HG02885 (cell line): ENCODE data around the gene LRRFIP1.
A peak's percentile ranks its signal among the peaks of the same experiment; 100 is the strongest.

Experiments used
- ATAC-seq: cut with Tn5 transposase; IDR thresholded peaks from one replicate; pipeline ENCODE4 v1.9.1; 2021; ENCODE audit warnings: mild to moderate bottlenecking; ENCODE audit not compliant: unreplicated experiment, poor library complexity

LRRFIP1 gene

GRCh38 chr2:237698358-237698694 lies 70.9 kb downstream of the LRRFIP1 start:
- ATAC-seq = no peak

- ATAC-seq = no peak
These were observed 72.6 kb downstream of the LRRFIP1 start for GRCh38 chr2:237699870-237700511.

- peak; percentile 36 for ATAC-seq
These were observed 73.2 kb downstream of the LRRFIP1 start for GRCh38 chr2:237700512-237701032.

GRCh38 chr2:237701033-237701858 lies 73.9 kb downstream of the LRRFIP1 start:
- no peak for ATAC-seq

GRCh38 chr2:237701859-237702390 lies 74.5 kb downstream of the LRRFIP1 start:
- no peak for ATAC-seq

GRCh38 chr2:237702441-237703391 lies 75.3 kb downstream of the LRRFIP1 start:
- no peak for ATAC-seq

GRCh38 chr2:237704501-237705434 lies 77.4 kb downstream of the LRRFIP1 start:
- ATAC-seq = no peak

GRCh38 chr2:237706257-237706656 lies 78.9 kb downstream of the LRRFIP1 start:
- ATAC-seq = no peak

- ATAC-seq = no peak
These were observed 80.6 kb downstream of the LRRFIP1 start for GRCh38 chr2:237708065-237708398.

GRCh38 chr2:237708491-237708890 lies 81.1 kb downstream of the LRRFIP1 start:
- no peak for ATAC-seq

GRCh38 chr2:237708961-237709360 lies 81.6 kb downstream of the LRRFIP1 start:
- no peak for ATAC-seq

- ATAC-seq = no peak
These were observed 84.2 kb downstream of the LRRFIP1 start for GRCh38 chr2:237711458-237712150.

GRCh38 chr2:237712477-237713377 lies 85.3 kb downstream of the LRRFIP1 start:
- no peak for ATAC-seq

GRCh38 chr2:237714690-237715458 lies 87.5 kb downstream of the LRRFIP1 start:
- ATAC-seq = no peak

- no peak for ATAC-seq
These were observed 88.1 kb downstream of the LRRFIP1 start for GRCh38 chr2:237715459-237715947.

- no peak for ATAC-seq
These were observed 88.6 kb downstream of the LRRFIP1 start for GRCh38 chr2:237716011-237716410.
